NCI-H187 (cell line): Measurements from ENCODE around the gene GALNT18.

ENCODE experiments used
- DNase-seq, 2 experiments: peaks; one replicate each; lab custom pipeline; 2025; lab: John Stamatoyannopoulos, UW

GALNT18 gene

DNA sequence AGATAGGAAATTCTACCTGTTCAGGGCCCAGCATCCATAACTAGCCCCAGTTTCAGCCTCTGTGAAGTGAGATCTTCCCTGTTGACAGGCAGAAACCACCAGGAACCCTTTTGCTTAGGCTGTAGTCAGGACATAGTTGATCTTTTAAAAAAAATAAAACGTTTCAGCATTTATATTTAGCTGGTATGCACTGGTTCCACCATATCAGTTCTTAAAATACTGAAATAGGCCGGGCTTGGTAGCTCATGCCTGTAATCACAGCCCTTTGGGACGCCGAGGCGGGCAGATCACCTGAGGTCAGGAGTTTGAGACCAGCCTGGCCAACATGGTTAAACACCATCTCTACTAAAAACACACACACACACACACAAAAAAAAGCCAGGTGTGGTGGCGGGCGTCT, 35.3 kb downstream of the GALNT18 start:
- no peak for DNase-seq

DNA sequence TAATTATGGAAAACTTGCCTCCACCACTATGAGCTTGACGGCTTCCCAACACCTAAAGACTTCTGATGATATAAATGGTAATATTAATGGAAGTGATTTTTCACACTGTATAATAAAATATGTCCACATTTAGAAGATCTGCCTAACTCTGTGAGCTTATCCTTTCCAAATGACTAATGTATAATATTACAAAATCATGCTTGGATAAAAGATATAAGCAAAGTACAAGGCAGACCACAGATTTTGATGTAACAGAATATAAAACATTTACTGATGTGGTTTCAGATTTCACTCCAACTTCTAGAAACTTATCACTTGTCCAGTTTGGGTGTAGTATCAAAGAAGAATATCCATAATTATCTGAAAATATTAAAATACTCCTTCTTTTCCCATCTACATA, 36.9 kb downstream of the GALNT18 start:
- DNase-seq, result no peak

DNA sequence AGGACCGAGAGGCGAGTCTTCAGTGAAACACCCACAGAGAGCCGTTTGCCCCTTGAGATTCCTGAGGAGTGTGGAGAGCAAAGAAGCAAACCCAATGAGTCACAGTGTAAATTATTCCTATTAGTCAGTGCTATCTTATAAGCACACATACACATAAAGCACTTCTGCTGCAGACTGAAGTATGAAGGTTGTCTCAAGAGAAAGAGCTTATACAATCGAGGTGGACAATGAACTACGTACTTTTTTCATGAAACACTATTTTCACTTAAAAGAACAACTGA, 37.3 kb downstream of the GALNT18 start:
- DNase-seq, result no peak

DNA sequence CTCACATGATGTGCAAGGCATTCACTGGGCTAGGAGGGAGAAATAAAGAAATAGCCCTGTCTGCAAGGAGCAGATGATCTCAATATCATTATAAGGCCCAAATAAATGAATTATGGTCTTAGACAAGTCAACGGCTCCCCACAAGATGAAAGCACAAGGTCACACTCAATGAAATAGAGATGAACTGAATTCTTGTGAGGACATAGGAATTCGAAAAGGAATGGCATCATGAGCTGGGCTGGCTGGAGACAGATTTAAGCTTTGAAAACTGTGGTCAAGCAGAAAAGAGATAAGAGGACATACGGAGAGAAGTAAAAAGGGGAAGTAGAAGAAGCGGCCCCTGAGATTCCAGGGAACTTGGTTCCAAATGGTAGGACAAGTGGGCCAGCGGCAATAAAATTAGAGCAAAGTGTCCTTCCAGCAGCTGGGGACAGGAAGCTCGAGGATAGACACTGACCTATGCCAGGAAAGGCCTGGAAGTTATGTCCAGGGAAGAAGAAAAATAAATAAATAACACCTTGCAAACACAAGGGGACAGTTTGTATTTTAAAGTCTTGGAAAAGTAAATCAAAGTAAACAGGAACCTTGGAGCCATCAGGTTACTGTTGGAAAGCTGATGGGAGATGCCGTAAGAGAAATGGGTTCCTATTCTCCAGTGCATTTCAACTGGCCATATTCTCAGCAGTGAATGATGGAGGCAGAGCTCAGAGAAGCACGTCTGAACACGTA, 37.8 kb downstream of the GALNT18 start:
- no peak for DNase-seq

DNA sequence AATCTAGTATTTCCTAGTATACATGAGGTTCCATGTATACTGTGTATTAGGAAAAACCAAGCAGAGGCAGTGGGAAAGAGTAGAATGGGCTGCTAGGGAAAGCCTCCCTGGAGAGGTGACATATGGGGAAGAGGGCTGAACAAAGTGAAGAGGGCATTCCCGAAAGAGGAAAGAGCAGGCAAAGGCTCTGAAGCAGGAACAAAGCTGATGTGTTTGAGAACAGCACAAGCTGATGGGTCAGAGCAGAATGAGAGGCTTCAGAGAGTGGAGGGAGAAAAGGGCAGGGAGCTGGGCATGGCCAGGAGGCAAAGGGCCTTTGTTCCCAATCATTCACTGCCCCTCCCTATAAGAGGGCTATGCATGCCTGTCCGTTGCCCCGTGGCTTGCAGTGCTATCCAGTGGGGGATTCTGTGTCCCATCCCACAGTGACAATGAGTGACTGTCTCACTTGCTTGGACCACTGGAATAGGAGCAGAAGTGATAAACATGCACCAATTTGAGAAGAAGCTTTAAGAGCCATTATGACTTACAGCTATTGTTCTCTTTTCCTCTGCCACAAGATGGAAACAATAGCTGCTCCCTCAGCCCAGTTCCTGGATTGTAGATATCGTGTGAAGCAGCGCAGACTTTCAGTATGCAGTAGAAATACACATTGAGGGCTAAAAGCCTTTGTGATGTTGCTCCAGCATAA, 39.6 kb downstream of the GALNT18 start:
- no peak for DNase-seq

DNA sequence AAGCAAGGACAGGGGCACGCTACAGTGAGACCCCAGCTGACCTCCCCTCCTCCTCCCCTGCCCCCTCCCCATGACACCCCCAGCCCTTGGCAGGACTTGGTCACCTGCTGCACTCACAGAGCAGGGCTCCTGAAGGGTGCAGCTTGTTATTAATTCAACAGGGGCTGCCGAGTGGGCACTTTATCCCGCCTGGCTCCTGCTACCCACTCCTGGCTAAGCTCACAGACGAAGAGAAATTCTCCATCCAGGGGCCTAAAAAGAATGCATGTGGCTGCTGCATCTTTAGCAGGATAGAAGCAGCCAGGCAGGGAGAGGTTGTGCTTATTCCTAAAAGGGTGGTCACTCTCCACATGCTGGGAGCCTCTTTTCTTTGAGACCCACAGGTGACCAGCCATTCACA, 40.3 kb downstream of the GALNT18 start:
- DNase-seq, result no peak

DNA sequence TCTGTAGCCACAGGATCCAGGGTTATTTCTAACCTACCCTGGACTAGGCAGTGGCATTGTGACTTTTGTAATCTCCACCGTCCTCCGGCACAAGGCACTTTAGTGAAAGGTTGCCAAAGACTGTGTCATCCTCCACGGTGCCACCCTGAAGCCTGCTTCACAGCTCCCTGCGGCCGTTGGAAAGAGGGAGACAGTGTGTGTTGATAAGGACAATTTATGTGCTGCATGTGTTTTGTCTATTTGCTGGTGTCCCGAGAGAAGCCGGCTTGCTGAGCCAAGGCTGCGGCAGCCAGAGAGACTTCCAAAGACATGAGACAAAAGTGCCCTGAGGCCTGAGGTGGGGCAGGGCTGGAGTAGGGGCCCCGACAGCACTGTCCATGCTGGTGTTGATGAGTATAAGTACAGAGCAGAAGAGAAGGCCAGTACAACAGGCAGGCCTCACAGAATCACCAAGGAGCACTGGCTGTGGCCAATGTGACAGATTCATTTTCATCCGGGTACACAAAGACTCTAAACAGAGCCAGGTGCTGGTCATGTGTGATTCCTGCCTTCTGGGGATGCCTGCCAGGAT, 40.9 kb downstream of the GALNT18 start:
- no peak for DNase-seq

DNA sequence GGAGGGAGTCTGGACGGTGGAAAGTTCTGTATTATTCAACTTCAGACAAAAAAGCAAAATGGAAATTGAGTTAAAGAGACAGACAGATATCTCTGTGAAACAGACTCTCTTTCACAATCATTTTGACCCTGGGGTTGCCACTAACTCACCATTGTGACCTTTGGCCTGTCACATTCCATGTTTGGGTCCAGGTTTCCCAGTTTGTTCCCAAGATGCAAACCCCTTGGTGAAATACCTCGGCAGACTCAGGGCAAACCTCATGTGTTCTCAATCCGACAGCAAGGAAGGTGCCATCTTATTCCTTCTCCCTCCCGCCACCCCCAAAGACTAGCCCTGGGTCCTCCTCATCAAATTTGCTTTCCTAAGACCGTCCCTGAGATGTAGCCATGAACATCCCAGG, 41.8 kb downstream of the GALNT18 start:
- DNase-seq, result no peak

DNA sequence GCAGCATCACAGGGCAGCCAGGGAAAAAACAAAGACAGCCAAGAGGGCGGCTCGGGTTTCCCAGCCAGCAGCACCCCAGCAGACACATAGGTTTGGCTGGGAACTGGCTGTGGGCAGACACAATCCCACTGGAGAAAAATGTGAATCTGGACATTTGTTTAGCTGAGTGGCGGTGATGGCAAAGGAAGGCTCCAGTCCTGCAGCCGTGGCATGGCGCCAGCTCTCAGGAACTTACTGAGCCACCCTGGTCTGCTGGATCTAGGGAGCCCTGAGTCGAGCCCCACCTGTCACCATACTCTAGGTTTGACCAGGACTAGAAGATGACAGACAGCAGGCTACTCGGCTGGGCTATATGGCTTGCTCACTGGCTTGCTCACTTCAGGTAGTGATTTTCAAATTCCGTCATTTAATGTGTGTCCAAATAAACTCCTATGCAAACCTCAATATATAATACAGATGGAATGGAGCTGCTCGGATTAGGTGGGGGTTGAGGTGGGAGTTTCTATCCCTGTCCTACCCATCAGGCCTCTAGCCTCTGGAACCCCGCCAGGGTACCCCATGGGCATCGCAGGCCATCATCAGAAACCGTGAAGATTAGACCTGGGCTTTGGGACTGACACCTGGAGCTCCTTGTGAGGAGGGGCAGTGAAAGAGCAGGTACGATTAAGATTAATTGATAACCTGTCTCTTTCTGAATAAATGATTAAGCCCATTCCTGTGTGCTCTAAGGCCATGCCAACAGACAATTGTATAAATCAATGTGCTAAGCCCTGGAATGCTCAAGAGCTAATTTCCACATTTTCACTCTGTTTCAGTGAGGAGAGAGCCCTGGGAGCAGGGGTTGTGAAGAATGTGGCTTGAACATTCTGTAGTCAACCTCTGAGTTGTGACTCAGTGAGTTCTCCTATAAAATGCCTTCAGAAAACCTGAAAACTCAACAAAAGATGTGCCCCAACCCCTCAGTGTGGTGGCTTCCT, 42.5 kb downstream of the GALNT18 start:
- DNase-seq, result no peak

DNA sequence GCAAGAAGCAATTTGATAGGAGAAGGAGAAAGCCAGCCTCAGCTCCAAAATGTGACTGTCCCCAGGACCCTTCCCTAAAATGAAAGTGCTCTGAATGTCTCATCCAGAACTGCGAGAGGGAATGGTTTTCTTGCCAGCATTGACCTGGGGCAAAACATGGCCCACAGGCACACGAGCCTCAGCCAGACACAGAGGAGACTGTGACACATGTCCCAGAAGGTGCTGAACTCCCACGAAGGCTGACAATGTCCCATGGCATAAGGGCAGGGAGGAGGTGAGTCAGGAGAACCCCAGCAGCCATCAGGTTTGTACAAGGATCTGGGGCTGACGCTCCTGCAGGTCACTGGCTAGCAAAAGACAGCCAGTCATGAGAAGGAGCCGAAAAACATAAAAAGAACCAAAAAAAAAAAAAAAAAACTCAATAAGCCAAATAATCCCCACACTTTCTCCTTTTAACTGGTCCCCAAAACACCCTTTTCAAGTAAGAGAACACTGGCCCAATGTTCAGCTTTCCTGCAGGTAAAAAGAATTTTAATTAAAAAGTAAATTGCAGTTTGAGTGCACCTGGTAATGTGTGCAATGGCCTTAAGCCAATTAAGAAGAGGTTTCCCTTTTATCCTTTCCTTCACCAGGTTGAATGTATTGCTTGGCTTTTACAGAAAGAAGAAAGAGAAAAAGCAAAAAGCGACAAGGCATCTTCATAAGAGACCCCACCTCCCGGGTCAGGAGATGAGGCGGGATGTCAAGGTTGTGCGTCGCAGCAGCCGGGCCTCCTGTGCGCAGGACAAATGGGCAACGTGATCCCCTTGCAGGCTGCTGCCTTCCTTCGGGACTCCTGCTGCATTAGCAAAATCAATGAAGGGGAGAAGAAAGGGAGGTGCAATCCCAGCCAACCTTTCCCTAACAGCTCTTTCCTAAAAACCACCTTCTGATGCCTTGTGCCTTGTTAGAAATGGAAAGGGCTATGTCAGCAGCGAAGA, 43.6 kb downstream of the GALNT18 start:
- no peak for DNase-seq

DNA sequence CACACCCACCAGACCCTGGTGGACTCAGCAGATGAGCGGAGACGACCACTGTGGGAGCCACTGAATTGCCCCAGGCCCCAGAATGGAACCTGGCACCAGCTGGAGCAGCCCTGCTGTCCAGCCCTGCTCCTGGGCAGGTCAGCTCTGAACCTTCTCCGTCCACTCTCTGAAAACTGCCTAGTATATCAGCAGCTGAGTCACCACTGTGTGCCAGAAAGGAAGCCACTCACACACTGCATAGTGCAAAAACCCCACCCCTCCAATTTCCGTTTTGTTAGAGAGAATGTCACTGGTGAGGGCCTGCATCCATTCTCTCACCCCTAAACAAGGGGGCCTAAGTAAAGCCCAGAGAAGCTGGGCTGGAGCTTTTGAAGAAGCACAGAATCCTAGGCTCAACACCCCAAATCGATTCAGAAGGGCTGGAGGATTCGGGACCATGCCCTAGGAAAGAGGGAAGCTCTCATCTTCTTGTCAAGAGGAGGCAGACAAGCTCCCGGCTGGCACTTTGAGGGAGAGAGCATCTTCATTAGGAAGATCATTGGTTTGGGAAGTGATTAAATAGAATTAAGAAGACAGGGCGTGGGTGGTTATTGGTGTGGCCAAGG, 44.5 kb downstream of the GALNT18 start:
- no peak for DNase-seq

DNA sequence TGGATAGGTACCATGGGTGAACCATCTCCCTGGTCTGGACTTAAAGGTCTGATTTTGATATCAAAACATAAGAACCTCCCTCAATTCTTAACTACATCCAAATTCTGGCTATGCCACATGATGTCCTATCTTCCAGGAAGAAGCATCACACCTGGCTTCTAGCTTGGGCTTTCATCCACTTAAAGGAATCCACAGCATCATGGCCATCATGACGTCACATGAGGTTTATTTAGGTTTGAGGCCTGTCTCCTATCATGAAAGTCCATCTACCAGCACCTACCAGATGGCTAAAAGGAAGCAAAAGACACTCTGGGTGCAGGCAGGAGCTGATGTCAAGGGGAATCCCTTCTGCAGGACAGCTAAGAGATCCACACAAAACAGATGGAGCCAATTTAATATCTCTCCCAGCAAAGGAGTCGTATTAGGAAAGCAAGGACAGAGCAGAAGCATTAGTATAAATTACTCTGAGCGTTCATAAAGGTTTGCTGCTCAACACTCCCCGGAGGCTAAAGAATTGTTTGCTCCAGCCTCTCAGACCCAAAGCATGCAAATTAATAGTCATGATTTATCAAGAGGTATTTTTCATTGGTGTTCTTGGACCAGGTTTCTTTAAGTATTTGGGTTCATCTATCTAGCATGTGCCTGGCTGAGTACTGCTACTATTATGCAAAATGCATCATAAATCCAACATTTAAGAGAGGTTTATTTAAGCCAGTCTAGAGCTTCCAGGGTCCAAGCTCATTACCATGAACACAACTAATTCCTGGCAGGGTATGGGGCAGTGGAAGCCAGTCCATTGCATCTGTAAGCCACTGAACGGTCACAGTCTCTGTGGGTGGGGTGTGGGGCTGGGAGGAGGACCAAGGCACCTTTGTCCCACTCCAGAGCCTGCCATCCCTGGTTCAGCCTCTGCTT, 47.2 kb downstream of the GALNT18 start:
- DNase-seq, result no peak

DNA sequence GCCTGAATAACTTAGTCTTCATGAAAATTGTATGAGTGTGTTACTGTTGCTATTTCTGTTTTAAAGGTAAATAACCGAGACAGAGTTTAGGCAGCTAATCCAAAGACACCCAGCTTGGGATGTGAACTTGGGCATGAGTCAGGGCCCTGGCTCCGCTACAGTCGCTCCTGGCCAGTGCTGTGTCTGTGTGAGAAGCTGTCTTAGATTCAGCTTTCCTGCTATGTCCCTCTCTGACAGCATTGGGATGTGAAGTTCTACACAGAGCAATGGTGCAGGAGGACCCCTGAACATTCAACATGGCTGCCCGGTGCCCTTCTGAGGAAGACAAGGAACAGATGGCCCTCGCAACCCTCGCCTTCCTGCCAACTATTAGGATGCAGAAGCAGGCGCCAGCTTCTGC, 49.4 kb downstream of the GALNT18 start:
- DNase-seq, result no peak

DNA sequence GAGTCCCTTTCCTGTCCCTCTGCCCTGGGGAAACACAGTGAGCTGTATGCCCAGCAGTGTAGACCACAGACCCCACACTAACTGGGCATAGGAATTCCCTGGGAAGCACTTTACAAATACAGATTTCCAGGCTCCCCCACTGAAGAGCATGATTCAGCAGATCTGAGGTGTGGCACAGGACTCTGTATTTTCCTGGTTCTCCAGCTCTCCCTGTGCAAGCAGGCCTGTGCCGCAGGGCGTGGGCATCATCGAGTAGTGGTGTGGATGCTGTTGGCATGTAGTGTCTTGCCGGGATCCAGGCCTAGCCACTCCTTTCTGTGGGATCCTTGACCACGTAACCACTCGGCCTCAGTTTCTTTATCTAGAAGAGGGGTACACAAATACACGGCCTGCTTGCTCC, 49.9 kb downstream of the GALNT18 start:
- DNase-seq, result no peak

DNA sequence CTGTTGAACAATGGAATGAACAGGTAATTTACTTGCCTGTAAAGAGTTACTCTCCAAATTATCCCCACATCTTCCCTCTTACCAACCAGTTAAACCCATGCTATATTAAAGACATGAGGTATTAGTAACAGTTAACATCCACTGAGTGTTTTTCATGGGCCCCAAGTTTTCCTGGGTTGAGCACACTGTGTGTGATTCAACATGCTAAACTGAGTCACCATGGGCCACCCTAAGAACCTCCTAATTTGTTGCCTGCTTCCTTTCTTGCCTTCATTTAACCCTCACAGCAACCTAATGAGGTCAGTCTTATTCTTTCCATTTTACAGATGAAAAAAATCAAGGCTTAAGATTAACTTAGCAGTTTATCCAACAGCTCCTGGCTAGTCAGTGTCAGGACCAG, 51.0 kb downstream of the GALNT18 start:
- DNase-seq, result no peak

DNA sequence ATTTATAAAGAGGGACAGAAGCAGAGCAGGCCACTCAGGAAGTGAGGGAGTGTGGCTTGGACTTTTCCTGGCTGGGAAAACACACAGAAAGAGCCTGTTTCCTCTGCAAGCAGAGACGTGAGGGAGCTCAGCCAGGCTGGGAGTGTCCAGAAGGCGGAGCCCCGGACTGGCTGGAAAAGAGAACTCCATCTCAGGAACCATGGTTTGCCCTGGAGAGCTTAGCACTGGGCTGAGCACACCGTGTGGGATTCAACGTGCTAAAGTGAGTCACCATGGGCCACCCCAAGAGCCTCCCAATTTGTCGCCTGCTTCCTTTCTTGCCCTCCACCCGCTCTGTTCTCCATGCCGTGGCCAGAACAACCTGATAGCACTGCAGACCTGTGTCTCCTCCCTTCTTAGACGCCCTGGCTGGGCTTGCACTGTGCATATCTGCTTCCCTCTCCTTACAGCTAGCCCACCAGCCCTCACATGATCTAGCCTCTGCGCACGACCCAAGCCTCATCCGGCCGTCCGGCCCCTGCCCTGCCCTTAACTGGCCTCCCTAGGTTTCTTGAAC, 51.8 kb downstream of the GALNT18 start:
- DNase-seq, result no peak

DNA sequence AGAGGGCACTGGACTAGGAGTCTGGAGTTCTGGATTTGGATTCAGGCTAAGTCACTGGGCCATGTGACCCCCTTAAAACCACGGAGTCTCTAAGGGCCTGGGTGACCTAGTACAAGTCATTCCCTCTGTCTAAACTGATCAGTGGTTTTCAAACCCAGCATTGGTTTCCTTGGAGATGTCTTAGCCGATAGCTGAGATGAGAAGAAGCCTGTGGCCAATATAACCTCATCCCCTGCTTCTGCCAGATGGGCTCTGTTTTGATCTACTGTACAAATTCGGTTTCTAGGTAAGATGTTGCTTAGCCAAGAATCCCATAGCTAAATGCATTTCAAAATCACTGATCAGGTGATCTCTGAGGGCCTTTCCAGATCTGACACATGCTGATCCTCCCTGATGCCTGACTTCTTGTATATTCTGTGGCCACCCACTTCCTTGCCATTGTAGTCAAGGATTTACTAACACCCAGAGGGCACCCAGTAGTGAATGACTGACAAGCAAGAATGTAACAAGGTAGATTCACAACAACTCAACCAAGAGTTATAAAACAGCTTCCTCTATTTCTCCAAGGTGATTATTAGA, 53.1 kb downstream of the GALNT18 start:
- DNase-seq, result no peak

DNA sequence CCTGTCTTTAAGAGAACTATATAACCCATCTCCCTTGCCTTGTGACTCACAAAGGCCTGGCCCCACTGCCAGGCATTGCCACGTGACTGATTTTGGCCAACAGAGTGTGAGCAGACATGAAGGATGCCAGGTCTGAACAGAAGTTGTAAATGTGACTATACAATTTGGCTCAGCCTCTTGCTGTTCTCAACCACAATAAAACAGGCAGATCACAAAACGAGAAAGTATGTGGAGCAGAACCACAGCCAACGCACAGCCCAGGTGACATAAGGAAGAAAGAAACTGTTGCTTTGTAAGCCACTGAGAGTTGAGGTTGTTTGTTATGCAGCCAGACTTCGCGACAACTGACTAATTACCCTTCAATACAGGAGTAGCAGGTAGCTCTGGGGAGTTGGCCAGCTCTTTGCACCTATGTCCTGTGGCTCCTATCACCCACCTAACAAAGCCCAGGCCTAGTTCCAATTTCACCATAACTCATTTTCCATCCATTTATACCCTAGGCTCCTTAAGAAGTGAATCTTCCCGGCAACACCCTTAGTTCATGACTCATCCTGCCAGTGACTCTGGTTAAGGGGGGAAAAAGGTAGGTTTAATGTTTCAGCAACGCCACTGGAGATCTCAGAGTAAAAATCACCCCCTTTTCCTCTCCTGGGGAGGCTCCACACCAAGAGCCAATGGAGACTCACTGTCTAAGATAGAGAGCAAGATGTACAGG, 53.7 kb downstream of the GALNT18 start:
- DNase-seq, result no peak

DNA sequence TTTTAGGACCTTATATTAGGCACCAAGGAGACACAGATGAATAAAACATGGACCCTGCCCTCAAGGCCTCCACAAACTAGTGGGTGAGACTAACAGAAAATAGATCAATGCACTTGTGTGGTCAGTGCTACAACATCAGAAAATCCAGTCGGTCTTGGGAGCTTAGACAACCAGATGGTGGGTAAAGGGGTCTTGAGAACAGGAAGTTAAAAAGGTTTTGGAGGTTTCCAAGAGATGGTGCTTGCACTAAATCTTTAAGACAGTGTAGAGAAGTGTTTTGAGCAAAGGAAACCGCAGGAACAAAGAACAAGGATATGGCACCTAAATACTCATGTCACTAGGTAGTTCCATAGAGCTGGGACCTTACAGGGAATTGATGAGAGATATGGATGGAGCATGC, 56.2 kb downstream of the GALNT18 start:
- no peak for DNase-seq
